ENCODE results near the gene CDH12.
"Not testable (repeated sequence)": the region's sequence is repeated elsewhere in the genome, so short reads cannot be mapped to it uniquely, and the experiment has no call there.

The CDH12 gene

DNA sequence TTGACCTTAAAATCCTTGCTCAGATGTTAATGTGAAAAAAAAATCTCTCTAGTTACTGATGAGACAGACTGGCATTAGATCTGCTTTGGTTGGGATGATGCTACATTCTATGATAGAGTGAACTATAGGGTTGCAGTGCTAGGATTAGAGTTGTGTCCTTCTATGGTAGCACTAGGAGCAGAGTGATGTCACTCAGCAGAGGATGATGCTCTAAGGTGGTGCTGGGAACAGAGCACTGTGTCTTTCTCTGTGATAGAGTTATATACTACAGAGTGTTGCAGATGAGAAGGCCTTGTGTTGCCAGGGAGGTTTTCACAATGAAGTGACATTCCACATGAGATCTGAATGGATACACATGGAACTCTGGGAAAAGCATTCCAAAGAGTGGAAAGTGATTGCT is 462.3 kb downstream of the CDH12 start:
- no peaks in the 10 kb centered on the region for H3K4me1 ChIP-seq
- no peaks in the 10 kb centered on the region for H3K9me3 ChIP-seq
- no peak overlapping the region for H3K4me3 ChIP-seq
- H3K36me3 ChIP-seq (replicated peaks), result no peaks in the 10 kb centered on the region
- in situ Hi-C loops (cut with MboI; ENCODE audit: low sequenced_read_pairs), result no loop called here
- no peak for DNase-seq (ENCODE audit: low spot score in 2 of 2)
- no peaks in the 10 kb centered on the region for H3K27me3 ChIP-seq (ENCODE audit: low read depth)

DNA sequence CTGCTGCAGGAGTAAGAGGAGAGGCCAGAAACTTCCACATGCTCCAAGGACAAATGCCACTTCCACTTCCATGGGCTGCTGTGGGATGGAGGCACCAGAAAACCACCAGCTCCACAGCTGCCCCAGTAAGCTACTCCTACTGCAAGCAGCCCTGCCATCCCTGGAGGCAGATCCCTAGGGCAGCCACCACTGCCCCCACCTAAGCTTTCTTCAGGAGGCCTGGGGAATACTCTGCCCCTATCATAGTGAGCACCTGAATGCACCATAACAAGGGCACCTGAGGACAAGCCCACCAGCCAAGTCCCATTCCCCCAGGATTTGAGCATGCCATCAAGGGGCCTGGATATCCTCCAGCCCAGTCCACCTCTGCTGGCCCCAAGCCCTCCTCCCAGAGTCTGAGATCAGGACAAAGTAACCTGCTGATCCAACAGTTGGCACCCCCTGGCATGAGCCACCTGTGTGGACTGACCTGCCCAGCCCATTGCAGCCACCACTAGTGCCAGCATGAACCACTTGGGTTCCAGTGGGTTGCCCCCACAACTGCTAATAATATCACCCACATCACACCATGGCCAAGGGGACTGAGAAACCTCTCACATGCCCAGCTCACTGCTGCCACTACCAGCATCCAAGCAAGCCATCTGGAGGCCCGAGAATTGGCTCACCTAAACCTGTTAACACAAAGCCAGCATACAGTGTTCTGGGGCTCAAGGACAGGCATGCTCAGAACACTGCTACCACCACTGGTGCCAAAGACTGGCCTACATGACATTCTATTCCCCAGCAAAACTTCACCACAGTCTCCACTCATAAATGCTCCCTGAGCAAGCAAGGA is 480.1 kb downstream of the CDH12 start:
- Histone ChIP-seq H3K36me3 (replicated peaks) (no peaks in the 10 kb centered on the region), H3K27me3 (ENCODE audit: low read depth) (no peaks in the 10 kb centered on the region)
- in situ Hi-C loops (cut with MboI; ENCODE audit: low sequenced_read_pairs), result no loop called here

DNA sequence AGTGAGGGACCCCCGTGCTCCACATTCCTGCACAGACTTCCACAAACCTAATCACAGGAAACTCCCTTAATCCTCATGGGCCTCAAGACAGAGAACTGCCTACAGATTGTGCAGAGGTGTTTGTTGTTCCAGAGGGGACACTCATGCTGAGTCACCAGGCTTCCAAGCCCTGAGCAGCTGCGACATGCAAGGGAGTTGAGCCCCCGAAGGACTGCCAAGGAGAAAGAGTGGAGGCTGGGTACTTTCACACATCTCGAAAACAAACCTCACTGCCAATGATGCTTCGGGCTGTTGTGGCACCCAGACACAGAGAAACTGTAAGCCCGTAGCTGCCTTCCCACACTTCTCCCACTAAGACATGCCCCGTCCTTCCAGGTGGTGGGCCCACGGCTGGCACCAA is 480.8 kb downstream of the CDH12 start:
- in situ Hi-C loops (cut with MboI; ENCODE audit: low sequenced_read_pairs), result no loop called here
- Histone ChIP-seq H3K4me1 (no peaks in the 10 kb centered on the region), H3K36me3 (replicated peaks) (no peaks in the 10 kb centered on the region), H3K9me3 (no peaks in the 10 kb centered on the region), H3K4me3 (no peak overlapping the region), H3K27me3 (ENCODE audit: low read depth) (no peaks in the 10 kb centered on the region)
- no peak for DNase-seq (ENCODE audit: low spot score in 2 of 2)

More for the DNA sequence above, 480.1 kb downstream of the CDH12 start:
- no peak for DNase-seq (ENCODE audit: low spot score in 2 of 2)
- no peaks in the 10 kb centered on the region for H3K9me3 ChIP-seq
- H3K4me1 ChIP-seq, result no peaks in the 10 kb centered on the region
- H3K4me3 ChIP-seq, result no peak overlapping the region

DNA sequence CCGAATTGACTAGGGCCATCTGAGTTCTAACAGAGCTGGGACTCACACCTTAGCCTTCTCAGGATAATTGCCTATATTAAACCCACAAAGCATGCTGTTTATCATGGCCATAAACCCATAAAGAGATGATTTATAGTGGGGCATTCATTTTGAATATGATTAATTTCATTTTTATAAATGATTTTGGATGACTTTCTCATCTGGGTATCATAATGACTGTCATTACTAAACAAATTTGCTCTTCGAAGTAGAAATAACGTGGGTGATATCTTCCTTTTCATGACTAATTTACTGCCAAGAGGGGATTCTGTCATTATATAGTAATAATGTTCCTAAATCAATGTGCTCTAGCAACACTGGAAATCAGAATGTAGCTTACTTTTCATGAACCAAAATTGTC is 498.2 kb downstream of the CDH12 start:
- Histone ChIP-seq H3K27me3 (ENCODE audit: low read depth) (no peaks in the 10 kb centered on the region), H3K4me3 (no peak overlapping the region), H3K9me3 (no peaks in the 10 kb centered on the region), H3K36me3 (replicated peaks) (no peaks in the 10 kb centered on the region), H3K4me1 (no peaks in the 10 kb centered on the region)
- in situ Hi-C loops (cut with MboI; ENCODE audit: low sequenced_read_pairs), result no loop called here
- DNase-seq (ENCODE audit: low spot score in 2 of 2), result no peak

DNA sequence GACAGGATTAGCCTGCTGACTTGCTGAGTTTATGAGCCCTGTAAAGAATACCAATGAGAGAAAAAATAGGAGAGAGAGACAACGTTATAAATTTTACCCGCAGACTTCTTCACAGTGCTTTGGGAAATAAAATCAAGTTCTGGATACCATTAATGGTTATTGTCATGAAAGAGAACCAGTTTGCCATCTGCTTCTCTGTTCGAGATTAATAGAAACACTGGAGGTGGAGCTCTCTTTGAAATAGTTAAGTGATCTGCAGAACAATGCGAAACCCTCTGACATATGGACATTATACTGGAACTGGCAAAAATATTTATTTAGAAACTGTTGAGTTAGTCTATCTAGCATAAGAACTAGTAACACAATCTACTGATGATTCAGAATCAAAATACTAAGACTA is 500.7 kb downstream of the CDH12 start:
- Histone ChIP-seq H3K4me3 (no peak overlapping the region), H3K9me3 (no peaks in the 10 kb centered on the region), H3K36me3 (replicated peaks) (no peaks in the 10 kb centered on the region), H3K27me3 (ENCODE audit: low read depth) (no peaks in the 10 kb centered on the region), H3K4me1 (no peaks in the 10 kb centered on the region)
- in situ Hi-C loops (cut with MboI; ENCODE audit: low sequenced_read_pairs), result no loop called here
- DNase-seq (ENCODE audit: low spot score in 2 of 2), result no peak

DNA sequence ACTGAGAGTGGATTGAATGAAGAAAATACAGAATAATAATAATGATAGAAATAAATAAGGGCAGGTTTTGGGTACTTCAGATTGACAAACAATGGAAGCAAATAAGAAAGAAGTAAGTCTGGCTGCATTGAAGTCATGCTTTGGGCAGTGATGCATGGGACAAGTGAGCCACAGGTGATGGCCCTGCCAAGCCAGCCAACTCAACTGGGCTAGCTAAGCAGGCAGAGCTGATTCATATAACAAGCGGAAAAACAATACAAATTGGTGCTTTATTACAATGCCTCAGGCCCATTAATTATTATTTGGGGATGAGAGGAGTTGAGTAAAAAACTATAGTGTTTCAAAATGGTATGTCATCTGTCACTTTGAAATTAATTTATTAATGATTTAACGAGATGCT is 502.0 kb downstream of the CDH12 start:
- no peaks in the 10 kb centered on the region for H3K4me1 ChIP-seq
- in situ Hi-C loops (cut with MboI; ENCODE audit: low sequenced_read_pairs), result no loop called here
- no peaks in the 10 kb centered on the region for H3K27me3 ChIP-seq (ENCODE audit: low read depth)
- no peaks in the 10 kb centered on the region for H3K9me3 ChIP-seq
- no peak overlapping the region for H3K4me3 ChIP-seq
- no peak for DNase-seq (ENCODE audit: low spot score in 2 of 2)
- H3K36me3 ChIP-seq (replicated peaks), result no peaks in the 10 kb centered on the region

DNA sequence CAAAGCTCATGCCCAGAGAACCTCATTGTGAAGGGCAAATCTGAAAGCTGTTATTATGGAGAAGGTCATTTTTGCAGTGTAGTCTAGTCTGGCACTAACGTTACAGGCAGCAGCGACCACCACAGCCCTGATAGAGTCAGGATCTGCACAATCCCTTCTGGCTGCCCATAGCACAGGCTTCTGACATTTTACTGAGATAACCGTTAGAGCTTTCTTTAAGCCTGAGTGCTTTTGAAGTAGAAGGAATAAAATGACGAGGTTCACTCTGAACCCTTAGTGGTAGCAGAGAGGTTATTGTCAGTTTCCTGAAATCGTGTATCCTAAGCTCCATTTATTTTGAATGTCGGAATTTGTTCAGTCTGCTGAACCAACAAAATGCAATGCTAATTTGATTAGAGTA is 505.1 kb downstream of the CDH12 start:
- in situ Hi-C loops (cut with MboI; ENCODE audit: low sequenced_read_pairs), result no loop called here
- no peaks in the 10 kb centered on the region for H3K4me1 ChIP-seq
- no peaks in the 10 kb centered on the region for H3K9me3 ChIP-seq
- H3K27me3 ChIP-seq (ENCODE audit: low read depth), result no peaks in the 10 kb centered on the region
- H3K4me3 ChIP-seq, result no peak overlapping the region
- H3K36me3 ChIP-seq (replicated peaks), result no peaks in the 10 kb centered on the region
- DNase-seq (ENCODE audit: low spot score in 2 of 2), result no peak

DNA sequence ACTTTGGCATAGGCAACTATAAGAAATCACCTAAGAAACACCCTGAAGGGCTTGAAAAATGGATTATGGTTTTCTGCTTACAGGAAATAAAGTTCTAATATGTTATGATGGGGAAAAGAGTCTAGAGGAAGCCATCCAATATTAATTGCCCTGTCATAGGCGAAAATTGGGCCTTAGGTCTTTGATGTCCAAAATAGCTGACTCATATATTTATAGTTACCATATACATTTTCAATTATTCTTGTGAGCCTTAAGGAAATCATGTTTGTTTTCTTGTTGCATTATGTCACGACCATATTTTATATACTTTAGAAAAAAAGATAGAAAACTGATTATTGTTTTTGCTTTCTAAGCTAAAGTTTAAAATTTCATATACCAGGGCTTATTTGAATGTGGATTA is 509.1 kb downstream of the CDH12 start:
- in situ Hi-C loops (cut with MboI; ENCODE audit: low sequenced_read_pairs), result no loop called here
- Histone ChIP-seq H3K27me3 (ENCODE audit: low read depth) (no peaks in the 10 kb centered on the region), H3K36me3 (replicated peaks) (no peaks in the 10 kb centered on the region)

DNA sequence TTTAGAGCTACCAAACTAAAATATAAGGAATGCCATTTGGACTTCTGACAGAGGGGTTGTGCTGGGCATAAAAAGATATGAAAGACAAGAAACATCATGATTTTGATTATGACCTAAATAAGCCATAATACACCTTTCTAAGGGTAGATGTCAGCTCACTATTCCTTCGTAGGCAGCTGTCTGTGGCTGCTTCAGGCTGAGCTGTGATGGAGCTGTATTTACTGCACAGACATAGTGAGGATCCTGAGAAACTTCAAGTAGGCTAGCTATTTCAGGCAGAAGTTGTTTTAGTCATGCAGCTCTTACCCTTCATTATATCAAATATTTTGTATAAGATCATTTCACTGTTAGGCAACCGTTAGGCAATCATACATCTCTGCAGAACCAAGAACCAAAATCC is 511.7 kb downstream of the CDH12 start:
- Histone ChIP-seq H3K4me3 (no peak overlapping the region), H3K36me3 (replicated peaks) (no peaks in the 10 kb centered on the region), H3K9me3 (no peaks in the 10 kb centered on the region), H3K4me1 (no peaks in the 10 kb centered on the region), H3K27me3 (ENCODE audit: low read depth) (no peaks in the 10 kb centered on the region)
- in situ Hi-C loops (cut with MboI; ENCODE audit: low sequenced_read_pairs), result no loop called here
- no peak for DNase-seq (ENCODE audit: low spot score in 2 of 2)

More for the DNA sequence above, 509.1 kb downstream of the CDH12 start:
- Histone ChIP-seq H3K9me3 (no peaks in the 10 kb centered on the region), H3K4me3 (no peak overlapping the region), H3K4me1 (no peaks in the 10 kb centered on the region)
- no peak for DNase-seq (ENCODE audit: low spot score in 2 of 2)

DNA sequence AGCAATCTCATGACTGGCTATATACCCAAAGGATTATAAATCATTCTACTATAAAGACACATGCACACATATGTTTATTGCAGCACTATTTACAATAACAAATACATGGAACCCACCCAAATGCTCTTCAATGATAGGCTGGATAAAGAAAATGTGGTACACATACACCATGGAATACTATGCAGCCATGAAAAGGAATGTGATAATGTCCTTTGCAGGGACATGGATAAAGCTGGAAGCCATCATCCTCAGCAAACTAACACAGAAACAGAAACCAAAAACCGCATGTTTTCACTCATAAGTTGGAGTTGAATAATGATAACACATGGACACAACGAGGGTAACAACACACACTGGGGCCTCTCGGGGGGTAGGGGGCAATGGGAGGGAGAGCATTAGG is 520.2 kb downstream of the CDH12 start:
- in situ Hi-C loops (cut with MboI; ENCODE audit: low sequenced_read_pairs); H3K27me3 ChIP-seq (ENCODE audit: low read depth): not testable (repeated sequence)

DNA sequence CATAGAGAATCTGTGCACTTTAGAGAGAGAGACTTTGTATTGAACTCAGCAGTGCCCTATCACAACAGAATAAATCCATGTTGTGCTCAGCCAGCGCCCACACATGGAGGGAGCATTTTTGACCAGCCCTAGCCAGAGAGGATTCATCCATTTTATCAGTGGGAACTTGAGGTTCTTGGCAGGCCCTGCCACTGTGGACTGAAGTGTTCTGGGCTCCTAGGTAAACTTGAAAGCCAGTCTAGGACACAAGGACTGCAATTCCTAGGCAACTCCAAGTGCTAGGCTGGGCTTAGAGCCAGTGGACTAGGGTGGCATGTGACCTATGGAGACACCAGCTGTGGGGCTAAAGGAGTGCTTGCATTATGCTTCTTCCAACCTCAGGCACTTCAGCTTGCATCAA is 523.5 kb downstream of the CDH12 start:
- Histone ChIP-seq H3K27me3 (ENCODE audit: low read depth) (no peaks in the 10 kb centered on the region), H3K36me3 (replicated peaks) (no peaks in the 10 kb centered on the region), H3K4me1 (no peaks in the 10 kb centered on the region), H3K4me3 (no peak overlapping the region), H3K9me3 (no peaks in the 10 kb centered on the region)
- no peak for DNase-seq (ENCODE audit: low spot score in 2 of 2)
- in situ Hi-C loops (cut with MboI; ENCODE audit: low sequenced_read_pairs), result no loop called here

More for the DNA sequence above, 520.2 kb downstream of the CDH12 start:
- not testable (repeated sequence) for H3K4me1 ChIP-seq; DNase-seq (ENCODE audit: low spot score in 2 of 2); H3K9me3 ChIP-seq; H3K36me3 ChIP-seq (replicated peaks); H3K4me3 ChIP-seq

DNA sequence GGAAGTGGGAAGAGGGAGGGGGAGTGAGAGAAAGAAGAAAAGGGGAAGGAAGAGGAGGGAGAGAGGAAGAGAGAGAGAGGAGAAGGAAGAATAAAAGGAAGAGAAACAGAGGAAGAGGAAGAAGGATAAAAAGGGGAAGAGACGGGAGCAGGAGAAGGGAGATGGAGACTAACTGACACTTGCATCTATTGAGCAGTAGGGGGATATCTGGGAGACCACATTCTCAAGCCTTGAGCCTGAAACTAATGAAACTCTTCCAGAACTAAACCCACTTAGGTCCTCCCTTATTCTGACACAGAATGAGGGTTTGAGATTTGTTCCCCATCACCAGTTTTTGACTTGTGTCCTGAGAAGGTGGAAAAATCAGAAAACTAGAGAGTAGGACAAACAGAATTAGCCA is 533.3 kb downstream of the CDH12 start:
- Histone ChIP-seq H3K27me3 (ENCODE audit: low read depth) (no peaks in the 10 kb centered on the region), H3K36me3 (replicated peaks) (no peaks in the 10 kb centered on the region), H3K4me1 (no peaks in the 10 kb centered on the region), H3K4me3 (no peak overlapping the region), H3K9me3 (no peaks in the 10 kb centered on the region)
- in situ Hi-C loops (cut with MboI; ENCODE audit: low sequenced_read_pairs), result no loop called here
- no peak for DNase-seq (ENCODE audit: low spot score in 2 of 2)

DNA sequence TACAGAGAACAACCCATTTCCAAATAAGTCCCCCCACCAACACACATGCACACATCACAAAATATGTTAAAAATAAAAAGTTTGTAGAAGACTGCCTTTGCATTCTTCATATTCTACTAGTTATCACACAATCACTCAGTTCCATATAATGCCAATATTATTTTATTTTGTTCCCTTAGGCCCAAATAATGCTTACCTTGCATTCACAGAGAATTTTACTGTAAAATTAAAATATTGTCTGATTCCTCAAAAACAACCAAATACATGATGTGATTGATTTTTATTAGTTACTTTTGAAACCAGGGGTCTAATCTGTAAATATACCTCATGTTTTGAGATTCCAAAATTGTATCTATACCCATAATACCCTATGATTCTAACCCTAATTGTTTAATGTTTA is 536.9 kb downstream of the CDH12 start:
- Histone ChIP-seq H3K4me3 (no peak overlapping the region), H3K9me3 (no peaks in the 10 kb centered on the region)
- in situ Hi-C loops (cut with MboI; ENCODE audit: low sequenced_read_pairs), result no loop called here

DNA sequence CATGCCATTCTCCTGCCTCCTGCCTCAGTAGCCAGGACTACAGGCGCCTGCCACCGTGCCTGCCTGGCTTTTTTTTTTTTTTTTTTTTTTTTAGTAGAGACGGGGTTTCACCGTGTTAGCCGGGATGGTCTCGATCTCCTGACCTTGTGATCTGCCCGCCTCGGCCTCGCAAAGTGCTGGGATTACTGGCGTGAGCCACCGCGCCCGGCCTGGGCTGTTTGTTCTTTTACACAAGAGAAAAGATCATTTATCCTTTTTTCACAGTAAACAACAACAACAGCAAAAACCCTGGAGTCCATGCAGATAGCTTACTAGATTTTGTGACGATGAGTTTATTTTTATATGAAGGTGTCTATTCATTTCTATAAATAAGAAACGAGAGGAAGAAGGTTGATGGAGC is 538.1 kb downstream of the CDH12 start:
- H3K4me1 ChIP-seq; DNase-seq (ENCODE audit: low spot score in 2 of 2); H3K9me3 ChIP-seq; H3K36me3 ChIP-seq (replicated peaks); in situ Hi-C loops (cut with MboI; ENCODE audit: low sequenced_read_pairs); H3K4me3 ChIP-seq; H3K27me3 ChIP-seq (ENCODE audit: low read depth): not testable (repeated sequence)

More for the DNA sequence above, 536.9 kb downstream of the CDH12 start:
- DNase-seq (ENCODE audit: low spot score in 2 of 2), result no peak
- Histone ChIP-seq H3K27me3 (ENCODE audit: low read depth) (no peaks in the 10 kb centered on the region), H3K36me3 (replicated peaks) (no peaks in the 10 kb centered on the region), H3K4me1 (no peaks in the 10 kb centered on the region)

DNA sequence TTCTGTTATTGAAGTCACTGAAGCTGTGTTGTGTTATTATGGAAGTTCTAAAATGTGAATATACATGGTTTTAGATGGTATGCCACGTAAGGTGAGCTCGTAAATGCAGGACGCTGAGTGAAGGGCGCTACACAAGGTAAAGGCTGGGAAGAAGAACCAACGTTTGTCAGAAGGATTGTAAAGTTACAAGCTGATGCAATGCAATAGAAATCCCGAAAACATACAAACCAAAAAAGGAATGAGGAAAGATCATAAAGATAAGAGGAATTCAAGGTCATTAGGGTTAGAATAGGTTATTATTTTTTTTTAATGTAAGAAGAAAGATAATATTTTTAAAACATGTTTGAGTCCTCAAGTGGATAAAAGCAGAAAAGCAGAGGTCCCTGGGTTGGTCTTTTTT is 538.6 kb downstream of the CDH12 start:
- Histone ChIP-seq H3K27me3 (ENCODE audit: low read depth) (no peaks in the 10 kb centered on the region), H3K4me1 (no peaks in the 10 kb centered on the region), H3K4me3 (no peak overlapping the region), H3K9me3 (no peaks in the 10 kb centered on the region), H3K36me3 (replicated peaks) (no peaks in the 10 kb centered on the region)
- DNase-seq (ENCODE audit: low spot score in 2 of 2), result no peak
- in situ Hi-C loops (cut with MboI; ENCODE audit: low sequenced_read_pairs), result no loop called here
